ENCODE measurements around the gene SCTR.

SCTR gene

GRCh38 chr2:119486886-119487285 lies 37.4 kb downstream of the SCTR start:
- no peak for DNase-seq

DNA sequence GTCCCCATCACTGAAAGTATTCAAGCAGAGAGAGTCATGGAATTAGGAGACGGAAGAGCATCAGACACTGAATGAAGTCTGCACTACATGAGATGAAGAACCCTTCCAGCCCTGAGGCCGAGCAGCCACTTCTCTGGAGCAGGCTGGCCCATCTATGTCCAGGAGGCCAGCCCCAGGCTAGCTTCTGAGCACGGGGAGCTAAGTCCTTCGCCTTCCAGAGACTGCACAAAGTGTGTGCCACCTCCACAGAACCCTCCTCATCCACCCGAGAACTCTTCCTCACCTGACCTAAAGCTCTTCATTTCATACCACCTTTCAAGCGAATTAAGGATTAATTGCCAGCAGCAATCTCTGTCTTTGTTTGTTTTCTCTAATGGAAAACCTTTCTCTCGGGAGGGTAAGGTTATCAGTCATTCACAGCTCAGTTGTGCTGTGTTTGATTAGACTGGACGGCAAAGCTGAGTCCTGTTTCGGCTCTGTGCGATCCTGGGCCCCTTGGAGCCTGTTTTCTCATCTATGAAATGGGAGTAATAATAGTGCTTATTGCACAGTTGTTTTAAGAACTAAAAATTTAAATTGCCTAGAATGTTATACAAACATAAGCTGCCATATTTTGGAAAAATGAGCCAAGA lies 38.0 kb downstream of the SCTR start:
- no peak for DNase-seq

GRCh38 chr2:119485336-119486110 lies 38.8 kb downstream of the SCTR start:
- no peak for DNase-seq

GRCh38 chr2:119484834-119485233 lies 39.4 kb downstream of the SCTR start:
- DNase-seq: no peak

DNA sequence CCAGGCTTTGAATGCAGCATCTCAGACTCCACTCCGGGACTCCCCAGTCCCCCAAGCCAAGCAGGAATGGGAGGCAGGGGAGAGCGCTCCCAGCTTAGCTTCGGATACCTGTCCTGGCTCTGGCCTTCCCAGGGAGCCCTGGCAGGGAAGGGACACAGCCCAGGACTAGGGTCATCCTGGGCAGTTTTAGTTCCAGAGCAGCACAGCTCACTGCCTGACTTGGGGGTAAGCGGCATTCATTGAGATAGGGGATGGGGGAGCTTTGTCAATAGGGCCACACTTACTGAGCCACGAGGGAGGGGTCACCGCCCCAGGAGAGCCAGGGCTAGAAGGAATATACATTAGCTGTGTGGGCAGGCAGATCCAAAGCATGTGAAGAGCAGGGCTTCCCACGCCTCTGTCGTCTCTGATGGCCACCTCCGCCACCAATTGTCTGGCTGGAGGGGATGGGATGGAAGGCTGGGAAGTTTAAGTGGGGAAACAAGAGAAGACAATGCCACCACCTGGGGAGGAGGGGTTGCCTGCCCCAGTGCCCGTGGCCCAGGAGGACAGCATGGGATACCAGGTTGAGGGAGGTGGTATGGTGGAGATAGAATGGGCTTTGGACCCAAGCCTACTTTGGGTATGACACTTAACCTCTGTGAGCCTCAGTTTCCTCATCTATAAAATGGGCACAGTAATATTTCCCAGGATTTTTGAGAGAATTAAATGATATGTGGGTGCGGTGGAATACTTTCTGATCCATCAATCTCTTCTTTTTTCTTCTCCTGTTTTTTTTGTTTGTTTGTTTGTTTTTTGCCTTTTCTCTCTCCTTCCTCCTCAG lies 40.2 kb downstream of the SCTR start:
- DNase-seq: no peak

DNA sequence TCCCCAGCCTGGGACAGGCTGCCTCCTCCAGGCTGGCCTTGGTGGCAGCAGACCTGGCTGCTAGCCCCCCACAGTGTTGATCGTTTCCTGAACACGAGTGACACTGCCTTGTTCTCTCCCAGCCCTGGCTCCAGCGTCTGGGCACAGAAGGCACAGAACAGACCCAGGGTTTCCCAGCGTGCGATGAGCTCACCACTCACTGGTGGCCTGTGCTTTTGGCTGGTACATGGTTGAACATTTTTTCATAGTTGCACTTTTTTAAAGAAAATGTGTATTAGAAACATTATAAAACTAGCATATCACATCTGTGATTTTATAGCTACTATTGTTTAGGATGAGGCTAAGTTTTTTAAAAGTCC lies 40.9 kb downstream of the SCTR start:
- no peak for DNase-seq

DNA sequence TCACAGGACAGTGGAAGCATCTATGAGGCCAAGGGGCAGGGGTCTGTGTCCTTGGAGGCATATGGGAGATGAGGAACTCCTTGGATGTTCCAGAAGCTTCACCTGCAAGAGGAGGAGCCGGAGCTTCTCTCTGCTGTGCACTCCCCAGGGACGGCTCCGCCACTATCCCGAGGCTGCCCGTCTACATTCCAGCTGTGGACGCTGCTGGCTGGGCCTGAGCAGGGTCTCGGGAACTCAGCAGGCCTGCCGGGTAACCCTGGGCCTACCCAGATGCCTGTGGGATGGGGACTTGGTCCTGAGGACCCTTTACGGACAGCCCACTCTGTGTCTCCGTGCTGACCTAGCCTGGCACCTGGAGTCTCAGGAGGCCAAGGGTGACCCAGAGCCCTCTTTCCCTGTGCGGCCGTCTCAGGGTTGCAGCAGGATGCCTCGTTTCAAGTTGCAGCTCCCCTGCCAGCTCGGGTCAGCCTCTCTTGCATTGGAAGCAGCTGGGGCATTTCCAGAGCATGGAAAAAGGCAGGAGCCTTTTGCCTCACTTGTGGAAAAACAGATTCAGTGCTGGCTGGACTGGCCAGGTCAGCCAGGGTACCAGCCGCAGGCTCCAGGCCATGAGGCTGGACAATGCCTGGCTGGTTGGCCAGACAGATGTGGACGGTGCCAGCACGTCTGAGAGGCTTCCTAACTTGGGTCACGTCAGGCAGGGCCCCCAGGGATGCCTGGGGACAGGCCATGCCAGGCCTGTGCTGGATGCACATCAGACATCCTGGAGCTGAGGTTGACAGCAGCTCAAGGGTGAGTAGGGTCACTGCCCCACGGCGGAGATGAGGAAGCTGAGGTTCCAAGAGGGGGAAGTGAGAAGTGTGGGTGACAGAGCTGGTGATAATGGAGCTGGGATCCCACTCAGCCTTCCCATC lies 41.5 kb downstream of the SCTR start:
- no peak for DNase-seq

GRCh38 chr2:119481501-119482455 lies 42.5 kb downstream of the SCTR start:
- DNase-seq: no peak

- DNase-seq: no peak
These were observed 43.6 kb downstream of the SCTR start for GRCh38 chr2:119480718-119481142.

DNA sequence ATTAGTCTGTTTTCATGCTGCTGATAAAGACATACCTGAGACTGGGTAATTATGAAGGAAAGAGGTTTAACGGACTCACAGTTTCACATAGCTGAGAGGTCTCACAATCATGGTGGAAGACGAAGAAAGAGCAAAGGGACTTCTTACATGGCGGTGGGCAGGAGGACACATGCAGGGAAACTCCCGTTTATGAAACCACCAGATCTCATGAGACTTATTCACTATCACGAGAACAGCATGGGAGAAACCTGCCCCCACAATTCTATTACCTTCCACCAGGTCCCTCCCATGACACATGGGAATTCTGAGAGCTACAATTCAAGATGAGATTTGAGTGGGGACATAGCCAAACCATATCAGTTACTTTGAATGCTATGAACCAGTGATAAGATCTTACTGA lies 44.1 kb downstream of the SCTR start:
- no peak for DNase-seq

- DNase-seq: no peak
These were observed 45.3 kb downstream of the SCTR start for GRCh38 chr2:119478978-119479295.

- DNase-seq: no peak
These were observed 45.9 kb downstream of the SCTR start for GRCh38 chr2:119478188-119478977.

DNA sequence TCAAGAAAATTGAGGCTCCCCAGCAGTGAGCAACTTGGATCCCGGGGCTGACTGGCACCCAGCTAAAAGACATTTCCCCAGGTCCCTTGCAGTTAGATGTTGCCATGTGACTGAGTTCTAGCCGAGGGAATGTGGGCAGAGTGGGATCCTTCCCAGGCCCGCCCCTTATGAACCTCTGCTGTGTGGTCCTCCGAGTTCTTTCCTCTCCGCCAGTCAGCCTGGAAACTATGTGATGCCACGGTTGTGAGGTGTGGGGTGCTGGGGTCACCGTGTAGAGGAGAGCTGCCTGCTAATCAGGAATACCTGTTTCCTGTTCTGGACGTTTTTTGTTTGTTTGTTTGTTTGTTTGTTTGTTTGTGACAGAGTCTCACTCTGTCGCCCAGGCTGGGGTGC lies 47.2 kb downstream of the SCTR start:
- no peak for DNase-seq

- peak; percentile 37 for DNase-seq
These were observed 47.8 kb downstream of the SCTR start for GRCh38 chr2:119476301-119477112.

- no peak for DNase-seq
These were observed 48.4 kb downstream of the SCTR start for GRCh38 chr2:119475857-119476244.

- no peak for DNase-seq
These were observed 48.9 kb downstream of the SCTR start for GRCh38 chr2:119475225-119475856.

DNA sequence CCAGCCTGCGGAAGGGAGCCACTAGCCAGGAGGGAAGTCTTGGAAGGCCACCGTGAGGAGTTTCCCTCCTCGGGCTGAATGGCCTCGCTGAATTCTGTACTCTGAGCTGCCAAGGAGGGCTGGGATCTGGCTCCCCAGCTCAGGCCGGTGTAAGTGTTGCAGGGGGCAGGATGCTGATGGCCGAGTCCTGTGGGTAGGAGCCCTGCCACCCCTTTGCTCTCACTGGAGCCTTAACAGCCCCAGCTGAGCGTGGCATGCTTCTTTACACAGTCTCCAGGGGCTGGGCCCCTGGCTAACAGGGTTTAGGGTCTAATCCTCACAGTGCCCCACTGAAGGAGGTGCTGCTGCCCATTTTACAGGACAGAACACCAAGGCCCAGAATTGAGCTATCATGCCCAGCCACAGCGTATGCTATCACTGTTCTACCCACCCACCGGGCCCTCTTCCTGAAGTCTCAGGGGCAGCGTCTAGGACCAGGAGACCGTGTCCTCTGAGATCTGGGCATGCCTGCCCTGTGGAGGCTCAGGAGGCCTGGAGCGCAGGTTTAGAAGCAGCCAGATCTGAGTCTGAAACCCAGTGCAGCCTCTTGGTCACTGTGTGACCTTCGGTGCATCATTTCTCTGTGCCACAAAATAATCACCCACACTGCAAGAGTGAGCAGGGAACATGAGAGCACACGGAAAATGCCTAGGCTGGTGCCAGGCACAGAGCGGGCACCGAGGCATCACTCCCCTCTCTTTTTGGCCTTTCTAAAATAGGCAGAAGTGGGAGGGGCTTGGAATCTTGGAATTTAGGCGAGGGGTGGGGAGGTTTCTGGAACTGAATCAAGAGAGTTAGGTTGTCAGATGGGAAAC lies 49.7 kb downstream of the SCTR start:
- no peak for DNase-seq

- no peak for DNase-seq
These were observed 50.5 kb downstream of the SCTR start for GRCh38 chr2:119473621-119474370.

Data from DMS153 (cell line).